ENCODE data around the gene SMCO4.
"Not testable (repeated sequence)": the region's sequence is repeated elsewhere in the genome, so short reads cannot be mapped to it uniquely, and the experiment has no call there.

The SMCO4 gene

DNA sequence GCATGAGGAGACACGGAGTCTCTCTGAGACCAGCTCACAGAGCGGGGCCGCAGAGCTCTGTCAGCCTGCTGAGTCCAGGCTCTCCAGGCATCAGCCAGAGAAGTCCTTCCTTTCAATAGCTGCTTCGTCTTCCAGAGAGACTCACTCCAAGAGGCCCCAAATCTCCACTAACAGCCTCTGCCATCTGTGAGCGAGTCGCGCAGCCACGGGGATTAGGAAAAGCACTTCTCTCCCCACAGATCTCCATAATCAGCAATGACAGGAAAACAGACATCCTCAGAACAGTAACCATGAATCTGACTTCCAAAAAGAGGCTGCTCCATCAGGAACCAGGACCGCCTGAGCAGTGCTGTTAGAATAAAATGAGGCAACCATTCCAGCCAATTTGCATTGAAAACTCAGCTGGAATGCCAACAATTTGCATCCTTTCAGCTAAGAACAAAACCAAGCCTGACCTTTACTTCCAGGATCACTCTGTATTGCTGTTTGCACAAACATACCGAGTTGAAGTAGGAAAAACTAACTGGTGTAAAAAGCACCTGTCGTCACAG is 65.4 kb downstream of the SMCO4 start:
- no peak for DNase-seq (ENCODE audit: low read depth in 2 of 2)

GRCh38 chr11:93476796-93477195 is 66.4 kb downstream of the SMCO4 start:
- DNase-seq (ENCODE audit: low read depth in 2 of 2): no peak

DNA sequence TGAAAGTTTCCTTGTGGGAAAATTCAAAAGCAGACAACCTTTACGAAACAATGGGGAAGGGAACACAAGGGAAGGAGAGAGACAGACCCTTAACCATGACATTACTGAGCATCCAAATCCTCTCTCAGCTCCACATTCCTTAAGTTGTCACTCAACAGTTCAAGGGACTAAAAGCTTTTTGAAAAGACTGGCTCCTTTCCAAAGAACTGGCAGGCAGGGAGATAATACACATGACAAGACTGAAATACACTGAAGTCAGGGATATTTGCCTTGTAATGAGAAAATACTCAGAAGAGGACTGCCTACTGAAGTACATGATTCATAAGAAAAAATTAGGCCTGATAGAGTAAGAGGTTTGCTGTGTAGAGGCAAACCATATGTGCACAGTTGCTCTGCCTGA is 69.1 kb downstream of the SMCO4 start:
- no peak for DNase-seq (ENCODE audit: low read depth in 2 of 2)

DNA sequence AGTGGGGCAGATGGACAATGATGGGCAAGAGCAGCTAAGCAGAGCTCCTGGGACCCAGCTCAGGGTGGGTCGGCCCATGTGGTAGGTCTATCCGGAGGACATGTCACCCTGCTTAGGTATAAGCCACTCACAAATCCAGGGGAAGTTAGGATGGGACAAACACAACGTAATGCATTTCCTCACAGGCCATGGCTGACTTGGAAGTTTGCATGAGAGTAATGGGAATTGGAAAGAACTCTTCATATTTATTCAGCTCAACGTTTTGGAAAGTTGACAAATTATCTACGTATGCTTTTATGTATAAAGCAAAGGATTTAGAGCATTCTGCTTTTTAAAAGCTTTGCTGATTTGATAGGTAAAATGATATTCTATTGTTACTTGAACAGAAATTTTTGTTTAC is 74.9 kb downstream of the SMCO4 start:
- DNase-seq (ENCODE audit: low read depth in 2 of 2): no peak

DNA sequence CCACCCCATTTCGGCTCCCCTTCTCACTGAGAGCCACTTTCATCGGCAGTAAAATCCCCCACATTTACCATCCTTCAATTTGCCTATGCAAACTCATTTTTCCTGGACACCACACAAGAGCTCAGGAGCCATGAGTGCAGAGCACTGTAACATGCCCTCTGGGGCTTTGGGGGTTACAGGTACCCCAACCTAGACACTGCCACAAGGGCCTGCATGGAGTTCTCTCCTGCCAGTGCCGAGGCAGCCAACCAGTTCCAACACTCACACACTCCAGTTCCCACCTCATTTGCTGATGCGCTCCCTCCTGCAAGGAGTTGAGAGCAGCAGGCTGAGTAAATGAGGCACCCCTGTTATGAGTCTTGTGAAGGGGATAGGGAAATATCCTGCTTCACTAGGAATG is 76.1 kb downstream of the SMCO4 start:
- no peak for DNase-seq (ENCODE audit: low read depth in 2 of 2)

DNA sequence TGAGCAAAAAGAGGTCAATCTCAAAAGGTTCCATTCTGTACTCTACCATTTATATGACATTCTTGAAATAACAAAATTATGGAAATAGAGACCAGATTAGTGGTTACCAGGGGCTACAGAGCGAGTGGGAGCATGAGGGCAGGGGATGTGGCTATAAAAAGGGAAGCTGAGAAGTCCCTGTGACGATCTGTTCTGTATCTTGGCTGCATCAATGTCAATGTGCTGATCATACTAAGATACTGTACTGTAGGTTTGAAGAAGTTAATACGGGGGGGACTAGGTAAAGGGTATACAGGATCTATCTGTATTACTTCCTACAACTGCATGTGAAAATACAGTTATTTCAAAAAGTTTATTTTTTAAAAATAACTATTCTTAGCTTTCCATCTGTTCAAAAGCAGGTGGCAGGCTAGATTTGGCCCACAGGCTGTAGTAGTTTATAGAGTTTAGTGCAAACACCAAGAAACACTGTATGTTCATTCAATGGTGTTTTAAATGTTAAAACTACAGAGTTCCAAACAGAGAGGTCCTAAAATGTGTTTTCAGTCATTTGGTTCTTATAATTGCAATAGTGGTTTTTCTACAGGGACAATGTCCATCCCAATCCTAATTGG is 78.2 kb downstream of the SMCO4 start:
- DNase-seq (ENCODE audit: low read depth in 2 of 2): no peak

- DNase-seq (ENCODE audit: low read depth in 2 of 2): not testable (repeated sequence)
Measured at GRCh38 chr11:93463666-93464065, 79.5 kb downstream of the SMCO4 start.

DNA sequence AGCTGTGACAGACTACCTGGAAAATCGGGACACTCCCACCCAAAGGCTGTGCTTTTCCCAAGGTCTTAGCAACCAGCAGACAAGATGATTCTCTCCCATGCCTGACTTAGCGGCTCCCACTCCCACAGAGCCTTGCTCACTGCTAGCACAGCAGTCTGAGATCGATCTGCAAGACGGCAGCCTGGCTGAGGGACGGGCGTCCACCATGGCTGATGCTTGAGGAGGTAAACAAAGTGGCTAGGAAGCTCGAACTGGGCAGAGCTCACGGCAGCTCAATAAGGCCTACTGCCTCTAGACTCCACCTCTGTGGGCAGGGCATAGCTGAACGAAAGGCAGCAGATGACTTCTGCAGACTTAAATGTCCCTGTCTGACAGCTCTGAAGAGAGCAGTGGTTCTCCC is 84.9 kb downstream of the SMCO4 start:
- DNase-seq (ENCODE audit: low read depth in 2 of 2): no peak

DNA sequence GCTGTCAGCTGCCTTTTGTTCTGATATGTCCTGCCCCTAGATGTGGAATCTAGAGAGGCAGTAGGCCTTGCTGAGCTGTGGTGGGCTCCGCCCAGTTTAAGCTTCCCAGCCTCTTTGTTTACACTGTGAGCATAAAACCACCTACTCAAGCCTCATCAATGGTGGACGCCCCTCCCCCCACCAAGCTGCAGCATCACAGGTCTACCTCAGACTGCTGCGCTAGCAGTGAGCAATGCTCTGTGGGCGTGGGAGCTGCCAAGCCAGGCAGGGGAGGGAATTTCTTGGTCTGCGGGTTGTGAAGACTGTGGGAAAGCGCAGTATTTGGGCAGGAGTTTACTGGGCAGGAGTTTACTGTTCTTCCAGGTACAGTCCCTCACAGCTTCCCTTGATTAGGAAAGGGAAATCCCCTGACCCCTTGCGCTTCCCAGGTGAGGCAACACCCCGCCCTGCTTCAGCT is 98.5 kb downstream of the SMCO4 start:
- DNase-seq (ENCODE audit: low read depth in 2 of 2): peak in 1 of 2 donors; percentile 17

- not testable (repeated sequence) for DNase-seq (ENCODE audit: low read depth in 2 of 2)
Measured at GRCh38 chr11:93443232-93443631, 100.0 kb downstream of the SMCO4 start.

DNA sequence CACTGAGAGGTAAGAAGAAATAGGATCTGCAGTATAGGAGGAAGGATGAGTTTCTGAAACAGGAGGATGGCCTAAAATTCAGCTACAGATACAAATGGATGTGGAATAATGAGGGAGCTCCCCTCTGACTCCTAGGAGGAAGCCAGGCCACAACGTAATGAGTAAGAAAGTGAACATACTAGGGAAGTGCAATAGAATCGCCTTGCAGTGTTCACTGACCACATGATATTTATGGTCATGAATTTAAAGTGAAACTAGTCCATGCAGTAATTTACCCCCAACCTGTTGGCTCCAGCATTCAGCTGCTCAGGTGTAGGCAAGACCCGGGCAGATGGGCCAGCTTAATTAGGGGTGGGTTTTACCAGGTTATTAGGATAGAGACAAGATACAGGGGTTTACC is 110.9 kb downstream of the SMCO4 start:
- no peak for DNase-seq (ENCODE audit: low read depth in 2 of 2)

All from stimulated activated CD4-positive, alpha-beta T cell treated with anti-CD3 and anti-CD28 coated beads, Interleukin-15, amount 100 ng/mL, for 48 hours (primary cell).